ENCODE results near the gene HIPK2.

Gene HIPK2

DNA sequence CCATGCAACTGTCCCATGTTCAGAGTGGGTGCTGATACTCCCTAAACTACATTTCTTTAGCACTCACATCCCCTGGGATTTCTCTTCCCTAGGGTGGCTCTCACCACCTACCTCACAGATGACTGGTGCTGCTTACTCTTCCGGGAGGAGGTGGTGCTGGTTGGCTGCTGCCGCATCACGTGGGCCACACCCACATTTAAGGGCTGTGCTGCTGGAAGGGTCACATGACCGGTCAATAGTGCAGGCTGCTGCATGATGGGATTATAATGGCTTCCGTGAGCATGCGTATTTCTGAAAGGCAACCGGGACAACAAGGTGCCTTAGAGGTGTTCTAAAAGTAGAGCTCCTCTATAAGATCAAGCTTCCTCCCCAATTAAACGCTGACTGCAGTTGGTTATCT lies 177.5 kb downstream of the HIPK2 start:
- Histone ChIP-seq H3K9ac (no peak overlapping the region), H3K4me1 (ENCODE audit: low read depth, poor library complexity, severe bottlenecking) (no peaks in the 10 kb centered on the region), H3K4me3 (IDR thresholded peaks at IDR 0.05; ENCODE audit: insufficient read depth, low read depth, low read length) (no peak overlapping the region), H3K36me3 (ENCODE audit: insufficient read depth) (no peaks in the 10 kb centered on the region; the same call in 1 of the 2 replicates), H3K27ac (no peak overlapping the region), H4K20me1 (ENCODE audit: insufficient read depth) (no peaks in the 10 kb centered on the region), H3K27me3 (ENCODE audit: insufficient read depth, low read depth) (no peaks in the 10 kb centered on the region), H2AFZ (ENCODE audit: low read depth) (no peak overlapping the region), H3K79me2 (ENCODE audit: insufficient read depth, low read depth) (no peaks in the 10 kb centered on the region), H3K4me2 (no peak overlapping the region)
- no peak for TF ChIP-seq CTCF (conservative IDR thresholded peaks at IDR 0.05; ENCODE audit: low read depth, low read length)

GRCh38 chr7:139598642-139599041 lies 179.2 kb downstream of the HIPK2 start:
- Histone ChIP-seq H3K79me2 (ENCODE audit: insufficient read depth, low read depth) (no peaks in the 10 kb centered on the region), H3K27ac (no peak overlapping the region), H3K27me3 (ENCODE audit: insufficient read depth, low read depth) (no peaks in the 10 kb centered on the region), H4K20me1 (ENCODE audit: insufficient read depth) (no peaks in the 10 kb centered on the region), H3K9ac (no peak overlapping the region), H2AFZ (ENCODE audit: low read depth) (no peak overlapping the region), H3K4me1 (ENCODE audit: low read depth, poor library complexity, severe bottlenecking) (no peaks in the 10 kb centered on the region), H3K4me2 (no peak overlapping the region), H3K36me3 (ENCODE audit: insufficient read depth) (no peaks in the 10 kb centered on the region; the same call in 1 of the 2 replicates), H3K4me3 (IDR thresholded peaks at IDR 0.05; ENCODE audit: insufficient read depth, low read depth, low read length) (no peak overlapping the region)
- TF ChIP-seq CTCF (conservative IDR thresholded peaks at IDR 0.05; ENCODE audit: low read depth, low read length), result no peak

GRCh38 chr7:139597028-139597427 lies 180.8 kb downstream of the HIPK2 start:
- H3K27me3 ChIP-seq (ENCODE audit: insufficient read depth, low read depth), result no peaks in the 10 kb centered on the region
- H3K9ac ChIP-seq, result no peak overlapping the region
- no peaks in the 10 kb centered on the region; the same call in 1 of the 2 replicates for H3K36me3 ChIP-seq (ENCODE audit: insufficient read depth)
- H3K4me1 ChIP-seq (ENCODE audit: low read depth, poor library complexity, severe bottlenecking), result no peaks in the 10 kb centered on the region
- no peaks in the 10 kb centered on the region for H3K79me2 ChIP-seq (ENCODE audit: insufficient read depth, low read depth)
- H4K20me1 ChIP-seq (ENCODE audit: insufficient read depth), result no peaks in the 10 kb centered on the region
- no peak overlapping the region for H3K4me2 ChIP-seq
- no peak overlapping the region for H3K4me3 ChIP-seq (IDR thresholded peaks at IDR 0.05; ENCODE audit: insufficient read depth, low read depth, low read length)
- TF ChIP-seq CTCF (conservative IDR thresholded peaks at IDR 0.05; ENCODE audit: low read depth, low read length), result no peak
- H3K27ac ChIP-seq, result no peak overlapping the region
- no peak overlapping the region for H2AFZ ChIP-seq (ENCODE audit: low read depth)

DNA sequence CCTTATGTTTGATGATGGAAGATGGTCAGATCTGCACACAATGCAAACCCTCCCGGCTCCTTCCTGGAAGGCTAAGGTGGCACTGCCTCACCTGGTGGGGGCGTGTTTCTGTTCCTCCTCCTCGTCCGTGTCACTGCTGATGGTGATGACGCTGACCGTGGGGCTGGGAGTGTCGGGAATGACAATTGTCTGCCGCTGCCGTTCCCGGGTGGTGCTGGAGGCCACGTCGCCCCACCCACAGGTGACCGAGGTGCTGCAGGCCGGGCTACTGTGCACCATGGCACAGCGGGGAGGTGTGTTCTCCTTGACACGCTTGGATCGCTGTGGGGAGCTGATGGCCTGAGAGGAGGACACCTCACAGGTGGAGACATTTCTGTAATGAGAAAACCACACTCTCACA lies 181.2 kb downstream of the HIPK2 start:
- no peak for TF ChIP-seq CTCF (conservative IDR thresholded peaks at IDR 0.05; ENCODE audit: low read depth, low read length)
- Histone ChIP-seq H3K27me3 (ENCODE audit: insufficient read depth, low read depth) (no peaks in the 10 kb centered on the region), H3K4me3 (IDR thresholded peaks at IDR 0.05; ENCODE audit: insufficient read depth, low read depth, low read length) (no peak overlapping the region), H4K20me1 (ENCODE audit: insufficient read depth) (no peaks in the 10 kb centered on the region), H2AFZ (ENCODE audit: low read depth) (no peak overlapping the region), H3K27ac (no peak overlapping the region), H3K9ac (no peak overlapping the region), H3K4me1 (ENCODE audit: low read depth, poor library complexity, severe bottlenecking) (no peaks in the 10 kb centered on the region), H3K36me3 (ENCODE audit: insufficient read depth) (no peaks in the 10 kb centered on the region; the same call in 1 of the 2 replicates), H3K4me2 (no peak overlapping the region), H3K79me2 (ENCODE audit: insufficient read depth, low read depth) (no peaks in the 10 kb centered on the region)

All from KMS-11 (cell line).